ENCODE data around the gene SLC37A3.
"Not testable (repeated sequence)": the region's sequence is repeated elsewhere in the genome, so short reads cannot be mapped to it uniquely, and the experiment has no call there.

The SLC37A3 gene

GRCh38 chr7:140327261-140327661, 71.1 kb downstream of the SLC37A3 start:
- in situ Hi-C loops (cut with HindIII; ENCODE audit: low sequenced_read_pairs) = no loop called here
- no peak for TF ChIP-seq CTCF (IDR thresholded peaks at IDR 0.05; ENCODE audit: low read depth, low read length, missing control alignments)
- no peak overlapping the region for H3K4me3 ChIP-seq (ENCODE audit: low read depth, low read length)

GRCh38 chr7:140326116-140326928, 72.0 kb downstream of the SLC37A3 start:
- no peak overlapping the region for H3K4me3 ChIP-seq (ENCODE audit: low read depth, low read length)
- DNase-seq (ENCODE audit: low read depth) = peak; percentile 64
- in situ Hi-C loops (cut with HindIII; ENCODE audit: low sequenced_read_pairs) = no loop called here
- TF ChIP-seq CTCF (IDR thresholded peaks at IDR 0.05; ENCODE audit: low read depth, low read length, missing control alignments) = peak; percentile 85

More at GRCh38 chr7:140327261-140327661, 71.1 kb downstream of the SLC37A3 start:
- DNase-seq (ENCODE audit: low read depth) = no peak

- DNase-seq (ENCODE audit: low read depth) = no peak
- in situ Hi-C loops (cut with HindIII; ENCODE audit: low sequenced_read_pairs) = no loop called here
- H3K4me3 ChIP-seq (ENCODE audit: low read depth, low read length) = no peak overlapping the region
- no peak for TF ChIP-seq CTCF (IDR thresholded peaks at IDR 0.05; ENCODE audit: low read depth, low read length, missing control alignments)
Measured at GRCh38 chr7:140325600-140325999, 72.7 kb downstream of the SLC37A3 start.

GRCh38 chr7:140324714-140325113, 73.6 kb downstream of the SLC37A3 start:
- in situ Hi-C loops (cut with HindIII; ENCODE audit: low sequenced_read_pairs) = no loop called here
- H3K4me3 ChIP-seq (ENCODE audit: low read depth, low read length) = no peak overlapping the region
- TF ChIP-seq CTCF (IDR thresholded peaks at IDR 0.05; ENCODE audit: low read depth, low read length, missing control alignments) = no peak
- DNase-seq (ENCODE audit: low read depth) = no peak

GRCh38 chr7:140322759-140323158, 75.6 kb downstream of the SLC37A3 start:
- no peak overlapping the region for H3K4me3 ChIP-seq (ENCODE audit: low read depth, low read length)
- TF ChIP-seq CTCF (IDR thresholded peaks at IDR 0.05; ENCODE audit: low read depth, low read length, missing control alignments) = no peak
- no peak for DNase-seq (ENCODE audit: low read depth)
- in situ Hi-C loops (cut with HindIII; ENCODE audit: low sequenced_read_pairs) = no loop called here

- DNase-seq (ENCODE audit: low read depth); in situ Hi-C loops (cut with HindIII; ENCODE audit: low sequenced_read_pairs); H3K4me3 ChIP-seq (ENCODE audit: low read depth, low read length): not testable (repeated sequence)
Measured at GRCh38 chr7:140320078-140320477, 78.3 kb downstream of the SLC37A3 start.

- H3K4me3 ChIP-seq (ENCODE audit: low read depth, low read length) = no peak overlapping the region
- in situ Hi-C loops (cut with HindIII; ENCODE audit: low sequenced_read_pairs) = no loop called here
- no peak for TF ChIP-seq CTCF (IDR thresholded peaks at IDR 0.05; ENCODE audit: low read depth, low read length, missing control alignments)
- no peak for DNase-seq (ENCODE audit: low read depth)
Measured at GRCh38 chr7:140317999-140318398, 80.3 kb downstream of the SLC37A3 start.
